LNCAP (cell line): ENCODE measurements around the gene TLR6.
A peak's percentile ranks its signal among the peaks of the same experiment; 100 is the strongest.

Experiments
- TF ChIP-seq, protein P1 (sequence below): fragments of 450-650 bp; IDR thresholded peaks from 2 replicates; pipeline ENCODE4 v1.5.1; 2017; ENCODE audit warnings: mild to moderate bottlenecking

The TLR6 gene

DNA sequence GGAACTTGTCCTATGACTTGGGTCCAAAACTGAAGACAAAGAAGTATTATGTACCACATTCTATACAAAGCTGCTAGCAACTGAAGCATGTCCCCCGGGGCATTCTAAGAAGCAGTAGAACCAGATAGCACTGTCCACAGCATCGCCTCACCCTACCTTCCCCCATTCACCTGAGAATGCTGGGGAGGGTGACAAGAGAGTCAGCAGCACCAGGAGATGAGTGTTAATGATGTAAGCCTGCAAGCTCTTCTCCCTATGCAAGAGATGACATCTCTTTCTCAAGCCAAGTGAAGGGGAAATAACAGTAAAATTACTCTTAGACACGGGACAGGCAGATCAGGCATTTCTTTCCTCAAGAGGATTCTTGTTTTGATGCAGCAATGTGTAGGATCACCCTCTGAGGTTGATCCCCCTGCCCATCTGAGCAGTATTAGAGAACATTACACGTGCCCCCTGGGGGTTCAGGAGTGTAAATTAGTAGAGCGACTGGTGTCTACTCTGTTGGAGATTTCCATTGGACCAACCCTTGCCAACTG, 38.1 kb downstream of the TLR6 start:
- TF ChIP-seq, protein P1, sequence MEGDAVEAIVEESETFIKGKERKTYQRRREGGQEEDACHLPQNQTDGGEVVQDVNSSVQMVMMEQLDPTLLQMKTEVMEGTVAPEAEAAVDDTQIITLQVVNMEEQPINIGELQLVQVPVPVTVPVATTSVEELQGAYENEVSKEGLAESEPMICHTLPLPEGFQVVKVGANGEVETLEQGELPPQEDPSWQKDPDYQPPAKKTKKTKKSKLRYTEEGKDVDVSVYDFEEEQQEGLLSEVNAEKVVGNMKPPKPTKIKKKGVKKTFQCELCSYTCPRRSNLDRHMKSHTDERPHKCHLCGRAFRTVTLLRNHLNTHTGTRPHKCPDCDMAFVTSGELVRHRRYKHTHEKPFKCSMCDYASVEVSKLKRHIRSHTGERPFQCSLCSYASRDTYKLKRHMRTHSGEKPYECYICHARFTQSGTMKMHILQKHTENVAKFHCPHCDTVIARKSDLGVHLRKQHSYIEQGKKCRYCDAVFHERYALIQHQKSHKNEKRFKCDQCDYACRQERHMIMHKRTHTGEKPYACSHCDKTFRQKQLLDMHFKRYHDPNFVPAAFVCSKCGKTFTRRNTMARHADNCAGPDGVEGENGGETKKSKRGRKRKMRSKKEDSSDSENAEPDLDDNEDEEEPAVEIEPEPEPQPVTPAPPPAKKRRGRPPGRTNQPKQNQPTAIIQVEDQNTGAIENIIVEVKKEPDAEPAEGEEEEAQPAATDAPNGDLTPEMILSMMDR, result no peak

DNA sequence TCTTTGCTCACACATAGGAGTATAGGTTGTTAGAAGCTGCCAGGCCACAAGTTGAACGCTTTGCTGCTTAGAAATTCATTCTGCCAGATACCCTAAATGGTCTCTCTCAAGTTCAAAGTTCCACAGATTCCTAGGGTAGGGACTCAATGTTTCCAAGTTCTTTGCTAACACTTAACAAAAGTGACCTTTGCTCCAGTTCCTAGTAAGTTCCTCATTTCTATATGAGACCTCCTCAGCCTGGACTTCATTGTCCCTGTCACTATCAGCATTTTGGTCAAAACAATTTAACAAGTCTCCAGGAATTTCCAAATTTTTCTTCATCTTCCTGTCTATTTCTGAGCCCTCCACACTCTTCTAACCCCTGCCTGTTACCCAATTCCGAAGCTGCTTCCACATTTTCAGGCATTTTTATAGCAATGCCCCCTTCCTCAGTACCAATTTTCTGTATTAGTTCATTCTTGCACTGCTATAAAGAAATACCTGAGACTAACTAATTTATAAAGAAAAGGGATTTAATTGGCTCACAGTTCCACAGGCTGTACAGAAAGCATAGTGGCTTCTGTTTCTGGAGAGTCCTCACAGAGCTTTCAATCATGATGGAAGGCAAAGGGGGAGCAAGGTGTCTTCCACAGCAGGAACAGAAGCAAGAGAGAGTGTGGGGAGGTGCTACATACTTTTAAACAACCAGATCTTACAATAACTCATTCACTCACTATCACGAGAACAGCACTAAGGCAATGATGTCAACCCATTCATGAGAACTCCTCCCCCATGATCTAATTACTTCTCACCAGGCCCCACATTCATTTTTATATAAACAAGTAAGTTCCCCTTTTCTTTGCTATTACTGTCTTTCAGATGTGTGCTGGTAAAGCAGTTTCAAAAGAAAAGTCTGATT, 40.5 kb downstream of the TLR6 start:
- TF ChIP-seq, protein P1, result no peak

DNA sequence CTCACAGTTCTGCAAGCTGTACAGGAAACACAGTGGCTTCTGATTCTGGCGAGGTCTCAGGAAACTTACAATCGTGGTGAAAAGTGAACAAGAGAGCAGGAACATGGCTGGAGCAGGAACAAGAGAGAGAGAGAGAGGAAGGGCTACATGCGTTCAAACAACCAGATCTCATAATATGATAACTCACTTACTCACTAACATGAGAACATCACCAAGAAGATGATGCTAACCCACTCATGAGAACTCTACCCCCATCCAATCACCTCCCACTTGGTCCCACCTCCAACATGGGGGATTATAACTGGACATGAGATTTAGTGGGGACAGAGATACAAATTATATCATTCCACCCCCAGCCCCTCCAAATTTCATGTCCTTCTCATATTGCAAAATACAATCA, 42.2 kb downstream of the TLR6 start:
- TF ChIP-seq, protein P1, result no peak

DNA sequence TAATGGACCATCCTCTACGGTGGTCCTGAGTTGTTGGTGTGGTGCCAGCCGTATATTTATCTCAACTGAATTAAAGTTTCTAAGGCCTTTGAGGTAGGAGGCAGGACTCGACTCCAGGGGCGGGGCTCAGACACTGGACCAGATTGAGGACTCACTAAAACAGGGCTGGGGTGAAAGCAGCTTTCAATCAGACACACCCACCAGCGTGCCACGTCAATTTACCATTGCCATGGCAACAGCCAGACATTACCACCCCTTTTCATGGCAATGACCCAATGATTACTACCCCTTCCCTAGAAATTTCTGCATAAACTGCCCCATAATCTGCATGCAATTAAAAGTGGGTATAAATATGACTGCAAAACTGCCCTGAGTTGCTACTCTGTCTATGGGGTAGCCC, 45.3 kb downstream of the TLR6 start:
- TF ChIP-seq, protein P1, result no peak

DNA sequence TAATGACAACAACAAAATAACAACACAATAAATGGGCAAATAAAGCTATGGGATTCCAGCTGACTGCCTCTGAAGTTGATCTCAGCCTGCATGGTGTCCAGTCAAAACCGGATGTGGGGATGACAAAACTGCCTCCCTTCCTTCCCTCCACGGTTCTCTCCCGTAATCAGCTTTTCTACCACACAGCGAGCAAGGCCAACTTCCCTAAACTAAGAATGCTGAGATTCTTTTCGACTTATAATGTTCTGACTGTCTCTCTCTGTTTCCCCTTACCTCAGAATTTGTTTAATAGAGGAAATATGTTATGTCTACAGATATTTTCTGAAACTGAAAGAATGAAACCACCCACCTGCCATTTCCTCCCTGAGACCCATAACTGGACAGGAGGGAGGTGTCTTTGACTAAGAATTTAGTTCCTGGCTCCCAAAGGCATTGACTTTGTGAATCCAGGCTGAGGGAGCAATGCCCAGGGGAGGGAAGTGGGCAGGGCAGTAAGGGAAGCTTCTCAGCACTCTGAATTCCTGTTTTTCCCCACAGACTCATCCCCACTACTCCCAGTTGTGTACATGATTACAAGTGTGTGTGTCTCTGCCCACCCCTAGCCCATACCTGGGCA, 51.0 kb downstream of the TLR6 start:
- TF ChIP-seq, protein P1, result no peak

DNA sequence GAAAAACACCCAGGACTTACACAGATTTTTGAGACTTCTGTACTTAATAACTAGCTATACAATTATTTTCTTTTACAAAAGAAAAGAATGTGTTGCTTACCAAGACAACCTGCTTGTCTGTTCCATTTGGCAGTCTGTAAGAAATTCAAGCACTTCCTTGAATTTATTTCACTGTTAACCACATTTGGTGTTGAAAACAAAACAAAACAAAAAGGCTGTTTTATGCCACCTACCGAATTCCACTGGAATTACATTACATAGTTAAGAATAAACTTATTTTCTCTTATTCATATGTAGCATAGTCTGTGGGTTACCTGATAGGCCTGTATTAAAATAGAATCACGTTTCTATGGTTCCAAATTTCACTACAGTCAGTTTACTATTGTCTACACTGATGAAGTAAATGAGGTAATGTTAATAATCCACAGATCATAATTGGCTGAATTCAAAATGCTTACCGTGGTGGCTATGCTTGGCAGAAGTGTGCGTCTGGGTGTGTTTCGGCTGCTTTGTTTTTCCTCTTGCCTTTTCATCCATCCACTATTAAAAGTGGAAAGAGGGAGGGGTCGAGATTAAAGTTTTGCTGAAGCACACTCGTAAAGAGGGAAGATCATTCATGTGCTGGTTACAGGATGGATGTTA, 51.8 kb downstream of the TLR6 start, which contains the start of gene TLR1:
Gene TLR1, minus strand, starts transcription at position 138 of the 642 bp plus-strand sequence. CDS start 5,960 bp downstream, outside the sequence.
- TF ChIP-seq, protein P1, result peak; percentile 64
